GM19455 (cell line): ENCODE measurements around the gene LGALS9.

Experiments used
- ATAC-seq: cut with Tn5 transposase; IDR thresholded peaks from one replicate; pipeline ENCODE4 v1.9.1; 2021; ENCODE audit not compliant: unreplicated experiment

LGALS9 gene

DNA sequence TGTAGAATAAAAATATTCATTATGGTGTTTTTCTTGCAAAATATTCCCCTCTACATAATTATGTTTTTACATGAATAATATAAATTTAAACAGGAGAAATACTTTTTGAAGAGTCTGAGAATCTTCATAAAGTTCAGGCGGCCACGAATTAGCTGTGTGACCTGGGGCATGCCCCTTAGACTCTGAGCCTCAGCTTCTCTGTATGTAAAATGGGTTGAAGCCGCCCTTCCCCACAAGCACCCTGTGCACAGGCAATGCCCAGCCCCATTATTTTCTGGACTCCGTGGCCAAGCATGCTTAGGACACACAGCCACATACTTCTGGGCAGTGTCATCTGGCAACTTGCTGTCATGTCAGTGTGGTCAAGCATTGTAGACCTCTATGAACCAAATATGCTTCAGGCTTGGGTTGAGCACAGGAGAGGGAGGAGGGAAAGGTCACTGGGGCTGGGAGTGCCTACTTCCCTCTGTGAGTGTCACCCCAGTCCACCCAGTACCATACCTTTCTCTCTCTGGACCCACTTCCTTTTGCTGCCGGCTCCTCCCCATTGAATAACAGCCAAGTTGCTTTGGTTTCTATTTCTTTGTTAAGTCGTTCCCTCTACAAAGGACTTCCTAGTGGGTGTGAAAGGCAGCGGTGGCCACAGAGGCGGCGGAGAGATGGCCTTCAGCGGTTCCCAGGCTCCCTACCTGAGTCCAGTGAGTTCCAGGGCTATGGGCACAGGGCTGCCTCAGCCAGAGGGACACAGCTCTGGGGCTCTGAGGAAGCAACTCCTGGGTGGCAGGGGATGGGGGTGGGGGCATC, at the start of gene LGALS9:
Gene LGALS9 (plus strand): TSS at position 582 of the 804 bp plus-strand sequence. CDS start 78 bp downstream, at position 660.
- ATAC-seq = no peak

DNA sequence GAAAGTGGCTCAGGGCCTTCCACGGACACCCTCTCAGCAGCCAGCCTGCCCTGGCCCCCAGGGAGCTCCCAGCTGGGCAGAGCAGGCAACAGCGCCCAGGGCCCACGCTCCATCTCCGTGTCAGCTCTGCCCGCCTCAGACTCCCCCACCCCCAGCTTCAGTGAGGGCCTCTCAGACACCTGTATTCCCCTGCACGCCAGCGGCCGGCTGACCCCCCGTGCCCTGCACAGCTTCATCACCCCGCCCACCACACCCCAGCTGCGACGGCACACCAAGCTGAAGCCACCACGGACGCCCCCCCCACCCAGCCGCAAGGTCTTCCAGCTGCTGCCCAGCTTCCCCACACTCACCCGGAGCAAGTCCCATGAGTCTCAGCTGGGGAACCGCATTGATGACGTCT, 48.3 kb upstream of the LGALS9 start:
- ATAC-seq = no peak

DNA sequence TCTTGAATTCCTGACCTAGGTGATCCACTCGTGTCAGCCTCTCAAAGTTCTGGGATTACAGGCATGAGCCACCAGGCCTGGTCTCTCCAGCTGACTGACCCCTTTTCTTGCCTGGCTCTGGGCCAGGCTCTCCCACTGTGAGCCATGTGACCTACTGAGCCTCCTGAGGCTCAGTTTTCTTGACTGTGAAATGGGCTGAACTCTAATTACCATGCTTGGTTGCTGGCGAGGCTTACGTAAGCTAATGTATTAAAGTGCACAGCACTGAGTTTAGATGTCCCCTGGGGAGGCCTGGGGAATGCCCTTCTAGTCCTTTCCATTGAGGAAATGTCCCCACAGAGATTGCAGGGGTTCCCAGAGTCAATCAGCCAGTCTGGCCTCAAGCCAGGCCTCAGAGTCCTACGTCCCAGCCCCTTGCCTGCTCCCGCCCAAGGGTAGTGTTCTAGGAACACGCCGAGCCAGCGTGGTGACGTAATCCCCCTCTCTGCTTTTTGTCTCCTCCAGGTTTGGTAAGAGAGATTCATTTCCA, 45.8 kb upstream of the LGALS9 start:
- ATAC-seq = no peak

DNA sequence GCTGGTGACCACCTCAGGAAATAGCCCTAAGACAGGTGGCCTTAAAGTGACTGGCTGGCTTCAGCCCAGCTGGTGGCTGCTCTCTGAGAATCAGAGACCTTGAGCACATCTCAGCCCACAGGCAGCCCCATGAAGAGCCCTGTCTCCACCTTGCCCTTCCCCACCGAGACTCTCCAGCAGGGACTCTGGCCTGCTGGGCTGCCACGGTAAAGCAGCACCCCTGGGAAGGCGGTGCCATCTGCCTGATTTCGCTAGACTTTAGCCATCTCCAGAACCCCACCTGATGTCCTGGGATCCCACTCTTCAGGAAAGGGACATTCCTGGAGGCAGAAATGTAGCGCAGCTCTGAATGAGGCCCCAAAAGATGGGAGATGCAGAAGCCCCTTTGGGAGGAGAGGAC, 45.2 kb upstream of the LGALS9 start:
- no peak for ATAC-seq

DNA sequence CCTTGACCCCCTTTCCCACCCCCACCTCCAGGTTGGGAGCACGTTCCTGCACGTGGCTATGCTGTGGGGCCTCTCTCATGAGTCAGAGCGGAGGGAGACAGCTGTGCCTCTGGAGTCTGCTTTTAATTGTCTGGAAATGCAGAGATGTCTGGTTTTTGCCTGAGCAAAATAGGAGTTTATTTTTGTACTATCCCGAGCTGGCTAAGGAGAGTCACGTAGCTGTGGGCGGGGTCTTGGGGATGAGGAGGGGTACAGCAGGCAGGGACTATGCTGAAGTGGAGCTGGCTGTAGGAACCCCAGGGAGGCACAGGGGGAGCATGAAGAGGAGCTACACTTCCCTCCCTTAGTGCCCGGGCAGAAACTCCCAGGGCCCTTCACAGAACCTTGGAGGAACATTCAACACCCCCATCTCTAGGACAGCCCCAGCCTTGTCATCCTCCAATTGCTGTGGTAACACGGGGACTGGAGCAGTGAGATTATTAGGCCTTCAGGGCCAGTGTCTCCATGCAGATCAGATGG, 44.7 kb upstream of the LGALS9 start:
- no peak for ATAC-seq

DNA sequence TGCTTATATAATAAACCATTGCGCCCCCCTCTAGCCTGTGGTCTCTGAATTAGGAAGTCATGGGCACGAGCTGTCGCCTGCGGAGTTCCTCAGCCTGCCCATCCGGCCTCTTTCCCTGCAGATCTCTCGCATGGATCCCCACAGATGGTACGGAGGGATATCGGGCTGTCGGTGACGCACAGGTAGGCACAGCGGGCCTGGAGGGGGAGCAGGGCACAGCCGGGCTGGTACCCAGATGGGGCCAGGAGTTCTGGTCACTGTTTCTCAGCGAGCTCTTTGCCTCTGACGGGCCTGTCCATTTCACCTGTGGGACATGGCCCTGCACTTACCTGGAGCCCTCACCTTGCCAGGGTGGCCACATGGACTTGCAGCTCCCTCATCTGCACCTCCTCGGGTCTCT, 42.6 kb upstream of the LGALS9 start:
- ATAC-seq = no peak

DNA sequence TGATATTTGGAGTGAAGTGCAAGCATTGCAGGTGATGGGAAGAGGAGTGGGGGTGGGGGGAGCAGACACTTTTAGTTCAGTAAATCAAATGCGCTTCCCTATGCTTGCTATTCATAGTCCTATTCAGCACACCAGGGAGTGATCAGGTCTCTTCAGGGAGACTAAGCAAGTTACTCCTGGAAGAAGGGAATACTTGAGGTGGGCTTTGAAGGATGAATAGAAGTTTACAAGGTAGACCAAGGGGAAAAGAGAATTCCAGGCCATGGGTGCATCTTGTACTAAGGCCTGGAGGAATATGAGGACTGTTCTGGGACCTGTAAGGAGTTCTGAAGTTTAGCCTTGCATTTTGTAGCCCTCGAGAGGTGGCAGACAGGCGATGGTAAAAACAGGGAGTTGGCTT, 40.1 kb upstream of the LGALS9 start:
- ATAC-seq = no peak

DNA sequence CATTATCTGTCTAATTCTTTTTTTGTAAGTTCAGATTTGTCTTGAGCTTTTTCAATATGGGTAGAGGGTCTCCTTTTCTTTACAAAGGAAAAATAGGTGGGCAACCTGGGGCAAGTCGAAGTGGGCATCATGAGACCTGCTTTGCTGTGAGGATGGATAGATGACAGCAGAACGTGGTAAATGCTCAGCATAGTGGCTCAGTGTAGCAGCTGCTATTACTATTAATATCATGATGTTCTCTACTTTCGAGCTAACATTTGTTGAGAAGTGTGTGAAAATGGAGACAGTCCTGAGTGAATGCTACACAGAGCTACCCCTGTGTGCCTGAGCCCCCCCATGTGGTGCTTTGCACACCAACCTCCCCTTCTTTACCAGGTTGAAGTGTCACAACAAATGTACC, 39.0 kb upstream of the LGALS9 start:
- no peak for ATAC-seq

DNA sequence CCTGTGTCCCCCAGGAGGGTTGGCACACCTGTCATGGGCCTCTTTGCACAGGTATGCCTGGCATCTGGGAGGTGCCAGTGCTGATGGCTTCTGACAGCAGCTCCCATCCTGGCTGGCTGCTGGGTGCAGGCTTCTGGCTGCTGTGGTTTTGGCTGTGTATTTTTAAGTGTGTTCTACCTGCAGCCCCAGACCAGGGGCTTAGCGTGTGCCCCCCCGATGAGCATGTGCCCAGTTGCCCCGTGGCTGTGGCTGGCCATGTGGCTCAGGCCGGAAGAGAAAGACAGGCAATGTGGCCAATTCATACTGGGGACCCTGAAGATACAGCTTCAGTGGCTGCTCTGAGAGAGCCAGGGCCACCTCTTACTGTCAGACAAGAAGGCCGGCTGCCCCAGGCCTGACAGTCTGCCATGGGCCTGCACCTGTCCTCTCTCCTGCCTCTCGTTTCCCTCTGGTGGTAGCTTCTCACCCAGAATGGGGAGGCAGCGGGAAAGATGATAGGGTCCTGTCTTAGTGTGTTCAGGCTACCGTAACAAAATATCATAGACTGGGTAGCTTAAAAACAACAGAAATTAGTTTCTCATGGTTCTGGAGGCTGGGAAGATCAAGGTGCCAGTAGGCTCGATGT, 37.6 kb upstream of the LGALS9 start:
- no peak for ATAC-seq

DNA sequence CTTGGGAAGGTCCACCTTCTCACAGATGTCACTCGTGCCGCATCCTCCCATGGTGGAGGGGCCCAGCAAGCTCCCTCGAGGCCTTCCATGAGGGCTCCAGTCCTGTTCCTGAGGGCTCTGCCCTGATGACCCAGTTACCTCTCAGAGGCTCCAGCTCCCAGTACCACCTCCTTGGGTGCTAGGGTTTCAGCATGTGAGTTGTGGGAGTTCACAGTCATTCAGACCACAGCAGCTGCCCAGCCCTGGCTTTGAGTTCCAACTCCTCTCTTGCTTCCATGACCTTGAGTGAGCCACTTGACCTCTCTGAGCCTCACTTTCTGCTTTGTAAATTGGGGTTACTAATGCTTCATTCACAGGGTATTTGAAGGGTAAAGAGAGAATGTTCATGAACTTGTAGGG, 37.1 kb upstream of the LGALS9 start:
- ATAC-seq = no peak

DNA sequence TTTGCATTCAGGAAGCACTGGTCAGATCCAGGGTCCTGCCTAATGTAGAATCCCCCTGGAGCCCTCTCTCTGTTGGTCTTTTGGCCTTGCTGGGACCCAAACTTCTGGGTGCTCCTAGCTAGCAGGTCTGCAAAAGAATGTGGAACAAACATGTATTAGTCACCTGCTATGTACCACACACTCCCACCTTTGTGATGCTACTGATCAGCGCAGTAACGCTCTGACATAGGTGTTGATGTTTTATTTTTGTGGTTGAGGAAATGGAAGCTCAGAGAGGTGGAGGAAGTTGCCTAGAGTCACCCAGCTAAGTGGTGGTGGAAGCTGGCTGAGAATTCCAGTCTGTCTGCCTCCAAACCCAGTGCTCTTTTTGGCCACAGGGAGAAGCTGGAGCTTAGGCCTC, 35.8 kb upstream of the LGALS9 start:
- ATAC-seq = no peak

DNA sequence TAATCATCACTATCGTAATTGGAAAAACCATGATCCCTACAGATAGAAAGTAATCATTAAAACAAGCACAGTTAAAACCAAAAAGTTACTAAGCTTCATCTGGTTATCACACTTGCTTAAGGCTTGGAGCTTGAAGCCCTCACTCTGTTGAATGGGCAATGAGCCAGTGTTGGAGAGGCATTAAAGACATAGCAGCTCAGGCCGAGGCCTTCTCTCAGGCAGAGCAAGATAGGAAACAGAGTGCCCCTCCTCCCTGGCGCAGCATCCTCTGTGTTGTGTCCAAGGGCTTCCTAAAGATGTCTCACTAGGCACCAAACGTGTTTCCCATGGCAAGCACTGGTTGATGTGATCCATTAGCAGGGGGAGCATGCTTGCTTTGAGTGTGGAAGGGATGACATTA, 34.9 kb upstream of the LGALS9 start:
- ATAC-seq = no peak

DNA sequence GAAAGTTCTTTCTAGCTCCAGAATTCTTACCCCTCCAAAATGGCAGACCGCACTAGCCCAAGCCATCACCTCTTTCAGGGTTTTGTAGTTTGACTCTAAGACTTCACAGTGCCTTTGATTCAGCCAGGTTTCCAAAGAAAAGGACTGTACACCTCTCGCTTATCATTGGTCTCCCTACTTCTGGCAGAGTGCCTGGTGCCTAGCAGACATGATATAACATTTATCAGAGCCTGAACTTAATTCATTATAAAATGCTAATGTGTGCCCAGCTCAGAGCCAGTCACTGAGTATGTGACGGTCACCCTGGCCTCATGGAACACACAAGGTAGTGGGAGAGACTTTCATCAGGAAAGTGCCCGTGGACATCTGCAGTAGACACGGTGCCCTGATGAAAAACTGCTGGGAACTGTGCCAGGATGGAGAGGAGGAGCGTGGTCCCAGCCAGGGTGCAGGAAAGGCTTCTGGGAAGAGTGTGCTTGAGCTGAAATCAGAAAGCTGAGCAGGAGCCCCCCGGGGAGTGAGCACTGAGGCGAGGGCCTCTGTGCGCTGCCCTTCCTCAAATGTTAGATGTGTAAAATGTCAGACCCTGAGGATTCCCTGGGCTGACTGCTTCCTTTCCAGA, 34.3 kb upstream of the LGALS9 start:
- ATAC-seq = no peak

DNA sequence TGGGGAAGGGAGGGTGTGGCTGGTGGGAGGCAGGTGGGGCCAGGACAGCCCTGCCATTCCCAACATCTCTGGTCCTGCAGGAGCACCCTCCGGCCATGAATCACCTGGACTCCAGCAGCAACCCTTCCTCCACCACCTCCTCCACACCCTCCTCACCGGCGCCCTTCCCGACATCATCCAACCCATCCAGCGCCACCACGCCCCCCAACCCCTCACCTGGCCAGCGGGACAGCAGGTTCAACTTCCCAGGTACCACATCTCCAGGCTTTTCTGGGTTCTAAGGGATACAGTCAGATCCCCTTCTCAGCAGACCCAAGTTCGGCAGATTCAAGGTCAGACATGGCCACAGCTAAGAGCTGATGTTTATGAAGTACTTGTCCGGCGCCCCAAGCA, 33.8 kb upstream of the LGALS9 start:
- ATAC-seq = no peak

DNA sequence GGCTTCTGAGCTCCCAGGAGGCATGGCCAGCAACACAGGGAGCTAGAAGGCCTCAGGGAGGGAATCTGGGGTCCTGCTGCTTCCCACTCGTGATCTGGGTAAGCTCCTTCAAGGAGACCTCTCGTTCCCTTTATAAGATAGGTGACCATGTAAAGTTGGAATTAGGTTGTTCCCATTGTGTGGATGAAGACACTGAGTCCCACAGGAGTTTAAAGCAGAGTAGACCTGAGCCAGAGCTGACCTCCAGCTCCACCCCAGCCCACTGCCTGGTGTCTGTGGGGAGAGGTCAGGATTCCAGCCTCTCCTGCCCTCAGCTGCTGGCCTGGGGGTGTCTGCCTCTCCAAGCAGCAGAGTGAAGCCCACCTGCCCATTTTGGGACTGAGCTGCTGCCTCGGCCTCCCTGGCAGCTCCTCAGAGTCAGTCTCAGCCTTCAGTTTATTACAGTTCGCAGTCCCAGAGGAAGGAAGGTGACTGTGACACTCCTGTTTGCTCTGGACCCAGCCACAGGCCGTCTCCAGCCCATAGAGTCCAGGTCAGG, 33.1 kb upstream of the LGALS9 start:
- no peak for ATAC-seq

DNA sequence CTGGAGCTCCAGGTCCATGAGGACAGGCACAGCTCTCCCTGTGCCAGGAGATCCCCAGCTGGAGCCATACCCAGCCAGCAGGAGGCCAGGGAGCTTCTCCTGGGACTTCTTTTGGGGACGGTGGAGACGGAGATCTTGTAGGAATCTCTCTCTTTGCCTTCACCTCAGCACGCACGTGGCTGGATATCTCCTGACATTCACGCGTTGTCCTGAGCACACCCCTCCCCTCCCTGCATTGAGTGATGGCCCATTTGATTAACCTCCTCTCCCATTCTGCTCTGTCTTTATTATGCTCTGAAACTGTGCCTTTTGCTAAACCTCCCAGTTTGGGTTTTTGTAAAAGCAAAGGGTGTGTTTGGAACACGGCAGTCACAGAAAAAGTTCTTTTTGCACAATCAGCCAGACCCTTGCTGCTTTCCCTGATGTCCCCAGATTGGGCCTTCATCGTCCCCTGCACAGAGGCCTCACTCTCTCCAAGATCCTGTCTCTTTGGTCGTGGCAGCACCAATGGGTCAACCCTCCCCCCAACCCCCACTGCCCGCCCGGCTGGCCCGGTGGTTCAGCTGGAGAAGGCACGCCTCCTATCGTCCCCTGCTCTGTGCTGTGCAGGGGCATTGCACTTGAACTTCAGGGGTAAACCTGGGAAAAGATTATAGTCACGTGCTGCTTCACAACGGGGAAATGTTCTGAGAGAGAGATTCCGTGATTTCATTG, 32.5 kb upstream of the LGALS9 start:
- no peak for ATAC-seq

DNA sequence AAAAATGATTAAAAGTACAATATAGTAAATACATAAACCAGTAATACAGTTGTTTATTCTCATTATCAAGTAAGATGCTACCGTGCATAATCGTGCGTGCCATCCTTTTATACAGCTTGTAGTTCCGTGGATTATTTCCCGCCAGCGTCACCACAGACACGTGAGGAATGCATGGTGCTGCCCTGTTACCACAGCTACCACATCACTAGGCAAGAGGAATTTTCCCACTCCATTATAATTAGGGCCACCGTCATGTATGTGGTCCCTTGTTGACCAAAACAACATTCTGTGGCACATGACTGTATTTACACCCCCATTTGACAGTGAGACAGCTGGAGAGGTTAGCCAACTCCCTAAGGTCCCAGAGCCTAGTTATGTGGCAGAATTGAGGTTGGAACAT, 30.5 kb upstream of the LGALS9 start:
- ATAC-seq = no peak

DNA sequence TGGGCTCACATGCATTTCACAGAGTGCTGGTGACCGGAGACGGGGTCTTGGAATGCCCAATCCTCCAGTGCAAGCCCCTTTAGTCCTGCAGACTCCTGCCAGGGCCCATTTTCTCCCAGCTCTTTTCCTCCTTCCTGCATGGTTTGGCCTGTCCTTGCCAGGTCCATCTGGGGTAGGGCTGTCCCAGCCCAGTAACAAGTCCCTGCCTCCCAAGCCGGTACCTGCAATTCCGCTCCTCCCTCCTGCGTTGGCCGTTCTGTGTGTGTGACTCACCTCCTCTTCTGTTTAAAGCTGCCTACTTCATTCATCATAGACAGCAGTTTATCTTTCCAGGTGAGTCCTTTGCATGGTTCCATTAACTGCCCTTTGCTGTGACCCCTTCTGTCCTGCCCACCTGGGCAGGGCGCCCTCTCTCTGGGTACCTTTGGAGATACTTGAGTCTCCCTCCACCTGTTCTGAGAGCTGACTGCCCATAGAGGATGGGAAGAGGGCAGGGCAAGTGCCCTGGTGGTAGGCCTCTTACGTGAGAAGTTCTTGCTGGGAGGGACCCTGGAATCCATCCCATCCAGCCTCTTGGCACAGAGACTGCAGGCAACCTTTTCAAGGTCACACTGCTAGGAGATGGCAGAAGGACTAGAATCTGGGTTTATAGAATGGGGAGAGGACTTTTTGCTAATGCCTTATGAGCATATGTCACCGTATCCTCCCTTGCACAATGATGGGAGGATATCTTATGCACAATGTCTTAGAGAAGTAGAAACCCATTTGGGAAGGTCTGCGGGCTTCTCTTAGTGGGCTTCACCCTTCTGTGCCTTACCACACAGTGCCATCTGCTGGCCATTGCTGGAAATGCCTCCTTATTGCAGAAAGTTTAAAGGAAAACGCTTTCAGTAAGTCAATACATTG, 29.7 kb upstream of the LGALS9 start:
- ATAC-seq = no peak

DNA sequence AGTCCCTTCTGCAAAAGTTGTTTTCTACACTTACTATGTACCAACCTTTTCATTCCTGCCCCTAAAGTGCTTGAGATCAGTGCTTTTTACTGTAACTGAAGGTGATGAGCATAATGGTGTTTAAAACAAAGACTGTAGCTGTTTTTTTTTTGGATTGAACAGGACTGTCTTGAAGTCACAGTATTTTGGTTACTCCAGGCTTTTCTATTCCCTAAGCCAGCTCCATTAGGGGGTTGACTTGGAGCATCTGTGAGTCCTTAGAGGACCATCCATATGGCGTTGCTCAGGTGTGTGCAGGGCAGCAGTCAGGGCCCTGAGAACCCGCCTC, 29.0 kb upstream of the LGALS9 start:
- no peak for ATAC-seq
